Effector memory CD8-positive, alpha-beta T cell (primary cell): ENCODE results near the gene ATP6V0A4.

Experiments used
- ATAC-seq: fragments of 150-1000 bp; cut with Tn5 transposase; replicated peaks from 2 replicates; pipeline ENCODE4 v1.10.0; 2021; ENCODE audit warnings: mild to moderate bottlenecking, moderate library complexity
- DNase-seq, 3 experiments: peaks; one replicate each; pipeline ENCODE4 v3.0.0; 2021
- H3K27ac Mint-ChIP-seq, 2 donors: one replicate each; pipeline ENCODE4 v1.8.0; 2022; ENCODE audit warnings: mild to moderate bottlenecking in 2 of 2, mixed read lengths in 2 of 2, moderate library complexity in 2 of 2
- H3K27me3 Mint-ChIP-seq, 2 donors: one replicate each; pipeline ENCODE4 v1.8.0; 2022; ENCODE audit warnings: mixed read lengths in 2 of 2
- H3K36me3 Mint-ChIP-seq: one replicate; pipeline ENCODE4 v1.8.0; 2022; ENCODE audit warnings: mild to moderate bottlenecking, moderate library complexity, mixed read lengths; ENCODE audit not compliant: insufficient read depth
- H3K4me1 Mint-ChIP-seq, 2 donors: one replicate each; pipeline ENCODE4 v1.8.0; 2022; ENCODE audit warnings: low read depth in 2 of 2, mixed read lengths in 2 of 2
- H3K4me3 Mint-ChIP-seq, 2 donors: one replicate each; pipeline ENCODE4 v1.8.0; 2022; ENCODE audit warnings: mild to moderate bottlenecking in 2 of 2, mixed read lengths in 2 of 2, moderate library complexity in 2 of 2
- H3K9me3 Mint-ChIP-seq, 2 donors: one replicate each; pipeline ENCODE4 v1.8.0; 2022; ENCODE audit warnings: mixed read lengths in 2 of 2
- total RNA-seq, 9 experiments: gene quantifications; one replicate each; lab custom pipeline; 2026; lab: John Stamatoyannopoulos, UW

ATP6V0A4 gene
- 0 to 0.88 (median 0.12) reads per million in 9 experiments for total RNA-seq

DNA sequence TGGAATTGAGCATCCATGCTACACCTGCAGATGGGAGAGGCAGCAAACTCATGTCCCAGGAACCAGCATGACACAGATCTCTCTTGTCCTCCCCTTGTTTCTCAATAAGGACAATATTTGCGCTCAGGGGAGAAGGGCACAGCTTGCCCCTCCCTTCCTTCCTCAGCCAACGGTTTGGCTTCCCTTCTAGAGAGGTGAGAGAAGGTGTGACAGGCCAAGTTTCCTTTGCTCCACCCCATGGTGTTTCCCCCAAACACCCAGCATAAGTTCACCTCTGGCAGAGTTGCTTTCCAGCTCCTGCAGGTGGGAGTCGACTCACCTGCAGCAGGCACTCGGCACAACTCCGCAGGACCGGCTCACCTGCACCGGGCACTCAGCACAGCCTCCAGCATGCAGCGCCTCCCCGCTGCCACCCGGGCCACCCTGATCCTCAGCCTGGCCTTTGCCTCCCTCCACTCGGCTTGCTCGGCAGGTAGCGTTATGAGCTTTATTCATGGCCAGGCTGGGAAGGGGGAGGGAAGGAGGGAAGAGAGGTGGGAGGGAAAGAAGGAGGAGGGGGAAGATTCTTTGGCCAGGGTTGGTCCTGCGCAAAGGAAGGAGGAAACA lies at the start of gene ATP6V0A4, which contains the start of gene TMEM213:
Gene ATP6V0A4, minus strand, starts transcription at position 482 of the 606 bp plus-strand sequence. CDS start 26,949 bp downstream, outside the sequence.
Gene TMEM213, plus strand, starts transcription at position 280 of the 606 bp plus-strand sequence. Its CDS starts 111 bp downstream, at position 391.
- no peaks in the 10 kb centered on the region for H3K9me3 Mint-ChIP-seq
- H3K4me3 Mint-ChIP-seq = peak within 1 kb of the TSS in 1 of 2 donors; percentile 8
- peaks cover 13 to 23% of the 10 kb centered on the region in 2 donors for H3K27me3 Mint-ChIP-seq
- DNase-seq (peak in 1 of 3 experiments; percentile 6), ATAC-seq (peak; percentile 87)
- no peaks in the 10 kb centered on the region for H3K36me3 Mint-ChIP-seq
- peaks cover 0 to 16% of the 10 kb centered on the region in 2 donors for H3K4me1 Mint-ChIP-seq
- H3K27ac Mint-ChIP-seq = peak within 1 kb of the TSS in 1 of 2 donors; percentile 45

DNA sequence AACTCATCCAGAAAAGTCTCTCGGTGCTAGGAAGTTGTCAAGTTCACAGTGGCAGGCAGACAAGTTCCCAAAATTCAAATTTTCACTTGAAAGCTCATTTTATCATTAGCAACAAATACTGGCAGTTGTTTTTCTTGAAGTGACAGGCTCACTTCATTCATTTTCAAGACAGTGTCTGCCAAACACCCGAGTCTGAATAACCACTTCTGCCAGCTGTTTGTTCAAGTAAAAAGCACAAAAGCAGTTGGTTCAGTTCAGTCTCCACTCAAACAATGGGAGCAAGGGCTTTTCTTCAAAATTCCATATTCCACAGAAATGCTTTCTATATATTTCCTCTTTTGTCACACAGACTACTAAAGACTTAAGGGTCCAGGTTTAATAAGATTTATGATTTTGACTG lies 47.7 kb upstream of the ATP6V0A4 start:
- ATAC-seq = no peak
- no peaks in the 10 kb centered on the region for H3K9me3 Mint-ChIP-seq
- no peak for DNase-seq
- no peak overlapping the region for H3K4me3 Mint-ChIP-seq
- peaks cover 21 to 31% of the 10 kb centered on the region in 2 donors for H3K27me3 Mint-ChIP-seq
- no peaks in the 10 kb centered on the region for H3K4me1 Mint-ChIP-seq
- no peak overlapping the region for H3K27ac Mint-ChIP-seq
- no peaks in the 10 kb centered on the region for H3K36me3 Mint-ChIP-seq

DNA sequence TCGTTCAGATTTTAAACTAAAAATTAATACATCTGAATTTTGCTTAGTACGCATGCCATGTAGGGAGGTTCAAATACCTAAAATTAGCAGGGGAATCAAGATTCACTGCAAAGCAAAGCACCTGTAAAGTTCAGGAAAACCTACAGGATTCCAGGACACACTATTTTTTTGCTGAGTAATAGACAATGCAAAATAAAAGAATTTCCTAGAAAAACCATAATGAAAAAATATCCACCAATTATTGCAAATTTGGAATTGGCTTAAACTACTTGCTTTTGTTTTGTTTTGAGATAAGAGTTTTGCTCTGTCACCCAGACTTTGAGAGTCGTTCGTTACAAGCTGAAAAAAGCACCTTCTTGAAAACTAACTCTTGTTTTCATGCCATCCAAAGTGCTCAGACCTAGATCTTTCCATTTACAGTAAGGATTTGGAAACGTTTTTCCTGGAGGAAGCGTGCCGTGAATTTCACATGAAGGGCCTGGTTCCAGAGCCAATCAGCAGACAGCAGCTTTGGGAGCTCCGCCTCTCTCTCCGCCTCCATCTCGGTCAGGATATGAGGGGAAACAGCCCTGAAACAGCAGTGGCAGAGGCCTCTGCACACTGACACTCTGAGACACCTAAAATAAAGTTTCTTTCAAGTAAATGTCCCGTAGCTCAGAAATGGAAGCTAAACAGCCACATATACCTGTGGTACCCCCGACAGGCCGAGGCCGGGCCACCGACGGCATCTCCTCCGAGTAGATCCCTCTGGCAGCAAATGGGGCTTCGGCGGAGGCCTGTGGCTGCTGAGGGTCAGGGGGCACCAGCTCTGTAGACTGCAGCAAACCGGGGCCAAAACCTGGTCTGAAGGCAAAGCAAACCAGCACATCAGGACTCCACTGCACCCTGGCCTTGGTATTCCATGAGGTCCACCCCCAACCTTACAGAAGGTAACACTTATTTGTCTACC lies 45.9 kb upstream of the ATP6V0A4 start:
- Mint-ChIP-seq H3K36me3 (no peaks in the 10 kb centered on the region), H3K27ac (no peak overlapping the region), H3K4me3 (no peak overlapping the region), H3K4me1 (peaks cover 0 to 3% of the 10 kb centered on the region in 2 donors), H3K9me3 (no peaks in the 10 kb centered on the region), H3K27me3 (peaks cover 29 to 30% of the 10 kb centered on the region in 2 donors)
- DNase-seq (no peak), ATAC-seq (no peak)

- peaks cover 0 to 3% of the 10 kb centered on the region in 2 donors for H3K4me1 Mint-ChIP-seq
- no peaks in the 10 kb centered on the region for H3K9me3 Mint-ChIP-seq
- H3K36me3 Mint-ChIP-seq = no peaks in the 10 kb centered on the region
- DNase-seq = no peak
- H3K27ac Mint-ChIP-seq = no peak overlapping the region
- ATAC-seq = no peak
- H3K4me3 Mint-ChIP-seq = no peak overlapping the region
- H3K27me3 Mint-ChIP-seq = peaks cover 21 to 42% of the 10 kb centered on the region in 2 donors
Measured at GRCh38 chr7:138842111-138842510, 44.1 kb upstream of the ATP6V0A4 start.

DNA sequence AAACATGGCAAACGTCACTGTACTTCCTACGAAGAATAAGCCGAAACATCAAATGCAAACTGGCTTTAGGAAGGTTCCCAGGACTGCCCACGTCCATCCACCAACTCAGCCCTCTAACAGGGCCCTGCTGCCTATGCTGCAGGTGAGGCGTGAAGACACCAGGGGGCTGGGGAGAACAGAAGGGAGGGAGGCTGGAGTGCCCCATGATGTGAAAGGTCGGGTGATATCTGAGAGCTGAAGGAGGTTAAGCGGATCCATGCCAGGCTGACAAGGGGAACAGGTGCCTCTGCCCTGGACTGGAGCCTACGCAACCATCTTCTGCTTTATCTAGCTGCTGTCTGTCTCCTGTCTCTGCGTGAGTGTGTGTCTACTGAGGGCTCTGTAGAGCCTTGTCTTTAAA lies 40.2 kb upstream of the ATP6V0A4 start:
- no peak overlapping the region for H3K4me3 Mint-ChIP-seq
- peaks cover 26 to 70% of the 10 kb centered on the region in 2 donors for H3K27me3 Mint-ChIP-seq
- peaks cover 6 to 8% of the 10 kb centered on the region in 2 donors for H3K4me1 Mint-ChIP-seq
- H3K36me3 Mint-ChIP-seq = no peaks in the 10 kb centered on the region
- H3K27ac Mint-ChIP-seq = no peak overlapping the region
- DNase-seq (no peak), ATAC-seq (no peak)
- no peaks in the 10 kb centered on the region for H3K9me3 Mint-ChIP-seq

- peaks cover 6 to 8% of the 10 kb centered on the region in 2 donors for H3K4me1 Mint-ChIP-seq
- H3K27me3 Mint-ChIP-seq = peaks cover 31 to 75% of the 10 kb centered on the region in 2 donors
- no peaks in the 10 kb centered on the region for H3K9me3 Mint-ChIP-seq
- H3K4me3 Mint-ChIP-seq = no peak overlapping the region
- DNase-seq (no peak), ATAC-seq (no peak)
- H3K27ac Mint-ChIP-seq = no peak overlapping the region
- H3K36me3 Mint-ChIP-seq = no peaks in the 10 kb centered on the region
Measured at GRCh38 chr7:138837627-138838026, 39.6 kb upstream of the ATP6V0A4 start.

DNA sequence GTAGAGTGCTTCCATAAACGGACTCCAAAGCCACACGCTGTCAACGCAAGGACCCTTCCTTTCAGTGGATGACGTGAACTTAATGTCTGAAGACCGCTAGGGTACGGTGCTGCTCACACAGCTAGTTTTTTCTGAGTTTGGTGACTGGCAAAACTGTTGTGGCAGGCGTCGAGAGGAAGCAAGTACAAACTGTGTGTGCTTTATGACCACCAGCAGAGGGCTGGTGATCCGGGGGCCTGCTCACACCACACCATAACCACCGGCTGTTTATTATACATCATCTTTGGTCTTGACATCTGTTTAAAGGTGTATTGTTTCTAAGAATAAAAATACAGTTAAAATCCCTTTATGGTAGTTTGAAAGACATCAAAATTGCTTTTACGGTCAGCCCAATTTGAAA lies 37.1 kb upstream of the ATP6V0A4 start:
- no peaks in the 10 kb centered on the region for H3K9me3 Mint-ChIP-seq
- no peak overlapping the region for H3K27ac Mint-ChIP-seq
- no peak for ATAC-seq
- H3K4me3 Mint-ChIP-seq = no peak overlapping the region
- H3K4me1 Mint-ChIP-seq = peaks cover 4 to 8% of the 10 kb centered on the region in 2 donors
- H3K27me3 Mint-ChIP-seq = peaks cover 34 to 70% of the 10 kb centered on the region in 2 donors
- H3K36me3 Mint-ChIP-seq = no peaks in the 10 kb centered on the region
- DNase-seq = no peak

DNA sequence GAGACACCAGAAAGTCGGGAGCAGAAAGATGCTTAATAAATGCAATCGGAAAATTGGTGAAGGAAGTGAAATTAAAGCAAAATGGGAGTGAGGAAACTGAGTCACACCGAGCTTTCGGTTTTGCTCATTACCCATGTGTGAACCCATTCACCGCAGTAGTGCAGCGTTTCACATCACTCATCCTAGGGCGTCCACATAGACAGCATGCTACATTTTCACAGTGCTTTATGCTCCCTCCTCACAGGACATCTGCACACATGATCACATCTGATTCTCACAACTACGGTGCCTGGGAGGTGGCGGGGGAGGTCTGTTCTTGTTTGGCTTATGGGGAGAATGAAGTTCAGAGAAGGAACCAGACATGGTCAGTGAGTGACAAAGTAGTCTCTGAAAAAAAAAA lies 36.6 kb upstream of the ATP6V0A4 start:
- Mint-ChIP-seq H3K4me1 (peaks cover 4 to 8% of the 10 kb centered on the region in 2 donors), H3K36me3 (no peaks in the 10 kb centered on the region), H3K4me3 (peak overlapping the region in 1 of 2 donors; percentile 1), H3K27ac (no peak overlapping the region), H3K9me3 (no peaks in the 10 kb centered on the region), H3K27me3 (peaks cover 32 to 65% of the 10 kb centered on the region in 2 donors)
- ATAC-seq (no peak), DNase-seq (no peak)

- Mint-ChIP-seq H3K4me1 (peaks cover 4 to 8% of the 10 kb centered on the region in 2 donors), H3K4me3 (peak overlapping the region in 1 of 2 donors; percentile 1), H3K9me3 (no peaks in the 10 kb centered on the region), H3K36me3 (no peaks in the 10 kb centered on the region), H3K27me3 (peaks cover 32 to 55% of the 10 kb centered on the region in 2 donors), H3K27ac (no peak overlapping the region)
- no peak for ATAC-seq
- DNase-seq = no peak
Measured at GRCh38 chr7:138833596-138833995, 35.6 kb upstream of the ATP6V0A4 start.

GRCh38 chr7:138832966-138833365 lies 35.0 kb upstream of the ATP6V0A4 start:
- Mint-ChIP-seq H3K27me3 (peaks cover 32 to 49% of the 10 kb centered on the region in 2 donors), H3K4me1 (peaks cover 4 to 8% of the 10 kb centered on the region in 2 donors), H3K4me3 (no peak overlapping the region), H3K9me3 (no peaks in the 10 kb centered on the region), H3K27ac (no peak overlapping the region), H3K36me3 (no peaks in the 10 kb centered on the region)
- ATAC-seq (no peak), DNase-seq (no peak)

DNA sequence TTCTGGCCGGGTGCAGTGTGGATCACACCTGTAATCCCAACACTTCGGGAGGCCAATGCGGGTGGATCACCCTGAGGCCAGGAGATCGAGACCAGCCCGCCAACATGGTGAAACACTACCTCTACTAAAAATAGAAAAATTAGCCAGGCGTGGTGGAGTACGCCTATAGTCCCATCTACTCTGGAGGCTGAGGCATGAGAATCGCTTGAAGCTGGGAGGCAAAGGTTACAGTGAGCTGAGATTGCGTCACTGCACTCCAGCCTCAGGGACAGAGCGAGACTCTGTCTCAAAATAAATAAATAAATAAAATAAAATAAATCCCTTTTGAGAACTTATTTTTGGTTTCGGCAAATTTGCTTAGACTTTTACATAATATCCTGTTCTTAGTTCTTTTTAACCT lies 31.3 kb upstream of the ATP6V0A4 start:
- H3K27me3 Mint-ChIP-seq = peaks cover 27 to 48% of the 10 kb centered on the region in 2 donors
- no peaks in the 10 kb centered on the region for H3K9me3 Mint-ChIP-seq
- DNase-seq = no peak
- H3K4me1 Mint-ChIP-seq = peaks cover 4 to 6% of the 10 kb centered on the region in 2 donors
- H3K36me3 Mint-ChIP-seq = no peaks in the 10 kb centered on the region
- H3K27ac Mint-ChIP-seq = no peak overlapping the region
- no peak overlapping the region for H3K4me3 Mint-ChIP-seq
- no peak for ATAC-seq

DNA sequence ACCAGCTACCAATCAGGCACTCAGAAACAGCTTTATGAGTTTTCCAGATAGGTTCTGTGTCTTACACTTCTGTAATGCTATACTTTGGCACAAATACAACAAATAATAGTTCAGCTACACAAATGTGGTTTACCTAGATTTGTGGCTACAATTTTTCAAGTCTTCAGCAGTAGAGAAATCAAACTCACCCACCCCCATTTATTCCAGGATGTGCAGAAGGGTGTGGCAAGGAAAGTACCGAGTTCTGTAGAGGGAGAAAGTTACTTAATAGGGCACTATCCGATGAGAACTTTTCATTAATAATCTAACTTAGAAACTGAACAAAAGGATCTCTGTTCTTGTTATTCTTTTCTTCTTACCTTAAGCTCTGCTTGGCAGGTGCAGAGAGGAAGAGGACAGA lies 30.3 kb upstream of the ATP6V0A4 start:
- no peak overlapping the region for H3K4me3 Mint-ChIP-seq
- H3K4me1 Mint-ChIP-seq = peaks cover 0 to 4% of the 10 kb centered on the region in 2 donors
- H3K27ac Mint-ChIP-seq = no peak overlapping the region
- H3K36me3 Mint-ChIP-seq = no peaks in the 10 kb centered on the region
- DNase-seq (no peak), ATAC-seq (no peak)
- peaks cover 17 to 37% of the 10 kb centered on the region in 2 donors for H3K27me3 Mint-ChIP-seq
- no peaks in the 10 kb centered on the region for H3K9me3 Mint-ChIP-seq

- no peak overlapping the region for H3K27ac Mint-ChIP-seq
Measured at GRCh38 chr7:138825049-138825721, 27.2 kb upstream of the ATP6V0A4 start.

More at GRCh38 chr7:138825049-138825721, 27.2 kb upstream of the ATP6V0A4 start:
- DNase-seq = no peak
- H3K4me3 Mint-ChIP-seq = no peak overlapping the region
- no peaks in the 10 kb centered on the region for H3K36me3 Mint-ChIP-seq
- ATAC-seq = no peak
- H3K4me1 Mint-ChIP-seq = peaks cover 0 to 4% of the 10 kb centered on the region in 2 donors
- H3K9me3 Mint-ChIP-seq = no peaks in the 10 kb centered on the region
- H3K27me3 Mint-ChIP-seq = peaks cover 0 to 18% of the 10 kb centered on the region in 2 donors
